Measurements from ENCODE around the gene LTK. TPM values are rescaled to one million over a fixed set of nuclear protein-coding genes. Genes with fewer than 3 reads are reported as not detected.

The LTK gene
- total RNA-seq, 4 donors from 2014 or later = 0.16 to 0.54 (median 0.19) TPM; not detected in 1

DNA sequence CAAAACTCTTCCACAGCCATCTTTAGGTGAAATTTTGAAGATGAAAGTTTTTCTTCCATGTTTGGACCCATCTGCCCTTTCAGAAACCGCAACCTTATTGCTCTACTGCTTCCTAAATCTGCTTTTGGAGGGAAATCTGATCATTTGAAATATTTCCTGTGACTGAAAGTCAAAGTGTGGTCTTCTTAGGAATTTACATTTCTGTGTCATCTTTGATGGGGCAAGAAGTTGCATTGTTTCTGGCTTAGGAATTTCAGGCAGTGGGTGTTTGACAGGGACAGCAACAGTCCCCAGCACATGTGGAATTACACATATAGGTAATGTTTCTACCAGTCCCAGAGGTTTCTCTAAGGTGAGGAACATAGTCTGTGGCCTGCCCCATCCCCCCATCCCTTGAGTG is 40.1 kb upstream of the LTK start:
- no peaks in the 10 kb centered on the region for H3K36me3 ChIP-seq
- peaks cover 2% of the 10 kb centered on the region for H3K27me3 ChIP-seq
- WGBS, 2 donors (ENCODE audit: low coverage in 1 of 2) = 57 to 100% methylated on average over 1 of the region's 1 CpG
- no peak overlapping the region for H3K4me3 ChIP-seq
- no peak overlapping the region for H3K27ac ChIP-seq
- ATAC-seq = no peak
- no peak for TF ChIP-seq POLR2AphosphoS5 (IDR thresholded peaks at IDR 0.05)
- TF ChIP-seq EP300 (IDR thresholded peaks at IDR 0.05) = no peak
- TF ChIP-seq, protein P1, sequence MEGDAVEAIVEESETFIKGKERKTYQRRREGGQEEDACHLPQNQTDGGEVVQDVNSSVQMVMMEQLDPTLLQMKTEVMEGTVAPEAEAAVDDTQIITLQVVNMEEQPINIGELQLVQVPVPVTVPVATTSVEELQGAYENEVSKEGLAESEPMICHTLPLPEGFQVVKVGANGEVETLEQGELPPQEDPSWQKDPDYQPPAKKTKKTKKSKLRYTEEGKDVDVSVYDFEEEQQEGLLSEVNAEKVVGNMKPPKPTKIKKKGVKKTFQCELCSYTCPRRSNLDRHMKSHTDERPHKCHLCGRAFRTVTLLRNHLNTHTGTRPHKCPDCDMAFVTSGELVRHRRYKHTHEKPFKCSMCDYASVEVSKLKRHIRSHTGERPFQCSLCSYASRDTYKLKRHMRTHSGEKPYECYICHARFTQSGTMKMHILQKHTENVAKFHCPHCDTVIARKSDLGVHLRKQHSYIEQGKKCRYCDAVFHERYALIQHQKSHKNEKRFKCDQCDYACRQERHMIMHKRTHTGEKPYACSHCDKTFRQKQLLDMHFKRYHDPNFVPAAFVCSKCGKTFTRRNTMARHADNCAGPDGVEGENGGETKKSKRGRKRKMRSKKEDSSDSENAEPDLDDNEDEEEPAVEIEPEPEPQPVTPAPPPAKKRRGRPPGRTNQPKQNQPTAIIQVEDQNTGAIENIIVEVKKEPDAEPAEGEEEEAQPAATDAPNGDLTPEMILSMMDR (IDR thresholded peaks at IDR 0.05) = no peak
- TF ChIP-seq POLR2A (IDR thresholded peaks at IDR 0.05) = no peak
- H3K9me3 ChIP-seq = no peaks in the 10 kb centered on the region
- H3K4me1 ChIP-seq = peaks cover 0 to 11% (median 10%) of the 10 kb centered on the region in 3 donors

DNA sequence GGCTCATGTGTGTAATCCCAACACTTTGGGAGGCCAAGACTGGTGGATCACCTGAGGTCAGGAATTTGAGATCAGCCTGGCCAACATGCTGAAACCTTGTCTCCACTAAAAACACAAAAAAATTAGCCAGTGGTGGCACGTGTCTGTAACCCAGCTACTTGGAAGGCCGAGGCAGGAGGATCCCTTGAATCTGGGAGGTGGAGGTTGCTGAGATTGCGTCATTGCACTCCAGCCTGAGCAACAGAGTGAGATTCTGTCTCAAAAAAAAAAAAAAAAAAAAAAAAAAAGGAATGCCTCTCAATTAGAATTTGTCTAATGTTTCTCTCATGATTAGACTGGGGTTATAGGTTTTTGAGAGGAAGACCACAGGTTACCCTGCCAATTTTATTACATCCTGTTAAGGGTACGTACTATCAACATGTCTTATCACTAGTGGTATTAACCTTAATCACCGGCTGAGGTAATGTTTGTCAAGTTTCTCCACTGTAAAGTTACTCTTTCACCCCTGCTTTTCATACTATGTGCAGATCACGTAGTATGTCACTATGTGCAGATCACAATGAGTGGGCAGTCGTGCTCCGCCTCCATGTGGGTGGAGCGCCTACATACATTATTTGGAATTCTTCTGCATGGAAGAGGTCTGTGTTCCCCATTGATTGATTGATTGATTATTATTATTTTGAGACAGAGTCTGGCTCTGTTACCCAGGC is 36.6 kb upstream of the LTK start:
- 79 to 94% methylated on average over 5 of the region's 9 CpGs for WGBS, 2 donors (ENCODE audit: low coverage in 1 of 2)
- no peak for ATAC-seq
- no peaks in the 10 kb centered on the region for H3K36me3 ChIP-seq
- no peak overlapping the region for H3K4me3 ChIP-seq
- no peaks in the 10 kb centered on the region for H3K9me3 ChIP-seq
- TF ChIP-seq POLR2AphosphoS5 (IDR thresholded peaks at IDR 0.05) = no peak
- no peak for TF ChIP-seq EP300 (IDR thresholded peaks at IDR 0.05)
- no peak for TF ChIP-seq POLR2A (IDR thresholded peaks at IDR 0.05)
- peaks cover 6% of the 10 kb centered on the region for H3K27me3 ChIP-seq
- no peak overlapping the region for H3K27ac ChIP-seq
- no peaks in the 10 kb centered on the region for H3K4me1 ChIP-seq

DNA sequence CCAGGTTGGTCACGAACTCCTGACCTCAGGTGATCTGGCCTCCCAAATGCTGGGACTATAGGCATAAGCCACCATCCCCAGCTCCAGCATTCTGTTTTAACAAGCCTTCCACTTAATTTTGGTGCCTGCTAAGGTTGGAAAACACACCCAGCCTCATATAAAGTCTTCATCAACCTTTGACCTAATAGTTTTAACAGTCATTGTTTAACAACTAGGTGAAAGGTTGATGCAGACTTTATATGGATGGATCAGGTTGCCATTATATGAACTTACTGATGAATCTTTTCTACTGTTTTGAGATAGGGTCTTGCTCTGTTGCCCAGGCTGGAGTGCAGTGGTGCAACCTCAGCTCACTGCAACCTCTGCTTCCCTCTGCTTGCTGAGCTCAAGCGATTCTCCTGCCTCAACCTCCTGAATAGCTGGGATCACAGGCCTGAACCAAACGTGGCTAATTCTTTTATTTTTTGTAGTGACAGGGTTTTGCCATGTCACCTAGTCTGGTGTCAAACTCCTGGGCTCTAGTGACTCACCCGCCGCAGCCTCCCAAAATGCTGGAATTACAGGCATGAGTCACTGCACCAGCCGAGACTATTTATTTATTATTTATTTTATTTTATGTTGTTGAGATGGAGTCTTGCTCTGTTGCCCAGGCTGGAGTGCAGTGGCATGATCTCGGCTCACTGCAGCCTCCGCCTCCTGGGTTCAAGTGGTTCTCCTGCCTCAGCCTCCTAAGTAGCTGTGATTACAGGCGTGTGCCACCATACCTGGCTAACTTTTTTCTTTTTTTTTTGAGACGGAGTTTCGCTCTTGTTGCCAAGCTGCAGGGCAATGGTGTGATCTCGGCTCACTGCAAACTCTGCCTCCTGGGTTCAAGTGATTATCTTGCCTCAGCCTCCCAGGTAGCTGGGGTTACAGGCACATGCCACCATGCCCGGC is 33.5 kb upstream of the LTK start:
- Histone ChIP-seq H3K27me3 (peaks cover 6% of the 10 kb centered on the region), H3K9me3 (no peaks in the 10 kb centered on the region), H3K4me1 (peaks cover 0 to 21% (median 5%) of the 10 kb centered on the region in 3 donors), H3K27ac (no peak overlapping the region), H3K36me3 (no peaks in the 10 kb centered on the region), H3K4me3 (no peak overlapping the region)
- ATAC-seq = no peak
- 78 to 81% methylated on average over 8 to 12 of the region's 13 CpGs for WGBS, 2 donors (ENCODE audit: low coverage in 1 of 2)
- TF ChIP-seq, protein P1 (IDR thresholded peaks at IDR 0.05) = no peak
- TF ChIP-seq EP300 (IDR thresholded peaks at IDR 0.05) = no peak
- TF ChIP-seq POLR2A (IDR thresholded peaks at IDR 0.05) = no peak
- no peak for TF ChIP-seq POLR2AphosphoS5 (IDR thresholded peaks at IDR 0.05)

DNA sequence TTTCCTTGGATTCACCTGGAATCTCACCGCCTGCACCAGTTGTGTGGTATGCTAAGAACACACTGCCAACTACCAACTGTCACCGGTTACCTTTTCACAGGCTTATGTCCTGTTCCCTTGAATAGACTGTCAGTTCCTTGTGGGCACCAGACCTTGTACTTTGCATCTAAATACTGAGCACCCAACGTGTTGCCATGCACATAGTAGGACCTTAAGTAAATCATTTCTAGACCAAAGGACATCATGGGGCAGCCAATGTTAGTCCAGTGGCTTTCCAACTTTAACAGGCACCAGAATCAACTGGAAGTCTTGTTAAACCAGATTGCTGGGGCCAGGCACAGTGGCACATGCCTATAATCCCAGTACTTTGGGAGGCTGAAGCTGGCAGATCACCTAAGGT is 31.6 kb upstream of the LTK start:
- Histone ChIP-seq H3K4me1 (peaks cover 0 to 21% (median 5%) of the 10 kb centered on the region in 3 donors), H3K27ac (no peak overlapping the region), H3K36me3 (no peaks in the 10 kb centered on the region), H3K27me3 (peaks cover 6% of the 10 kb centered on the region), H3K4me3 (no peak overlapping the region), H3K9me3 (no peaks in the 10 kb centered on the region)
- no peak for ATAC-seq
- TF ChIP-seq, protein P1 (IDR thresholded peaks at IDR 0.05) = no peak
- TF ChIP-seq POLR2AphosphoS5 (IDR thresholded peaks at IDR 0.05) = no peak
- 92% methylated on average over 2 of the region's 3 CpGs; no CpG with 5 or more reads in 1 of the 2 donors for WGBS, 2 donors (ENCODE audit: low coverage in 1 of 2)

DNA sequence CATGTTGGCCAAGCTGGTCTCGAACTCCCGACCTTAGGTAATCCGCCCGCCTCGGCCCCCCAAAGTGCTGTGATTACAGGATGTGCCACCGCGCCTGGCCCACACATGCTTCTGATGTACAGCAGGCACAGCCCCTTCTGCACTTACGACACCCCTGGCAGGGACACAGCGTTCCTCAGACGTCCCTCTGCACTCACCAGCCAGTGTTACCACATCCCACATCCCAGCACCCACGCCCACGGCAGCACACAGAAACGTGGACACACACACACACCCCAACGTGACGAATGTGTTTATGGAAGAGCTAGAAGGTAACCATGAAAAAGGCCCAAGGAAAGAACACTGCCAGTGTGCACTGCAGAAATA is 31.0 kb upstream of the LTK start:
- Histone ChIP-seq H3K4me1 (peaks cover 0 to 21% (median 5%) of the 10 kb centered on the region in 3 donors), H3K36me3 (no peaks in the 10 kb centered on the region), H3K9me3 (no peaks in the 10 kb centered on the region), H3K4me3 (peak overlapping the region; percentile 85 to 88), H3K27me3 (peaks cover 6% of the 10 kb centered on the region), H3K27ac (peak overlapping the region in 3 of 4 donors; percentile 80 to 84 (median 82))
- TF ChIP-seq POLR2A (IDR thresholded peaks at IDR 0.05) = no peak
- TF ChIP-seq, protein P1 (IDR thresholded peaks at IDR 0.05) = no peak
- no peak for TF ChIP-seq EP300 (IDR thresholded peaks at IDR 0.05)
- TF ChIP-seq POLR2AphosphoS5 (IDR thresholded peaks at IDR 0.05) = no peak
- ATAC-seq = peak; percentile 53
- WGBS, 2 donors (ENCODE audit: low coverage in 1 of 2) = 49% methylated on average over 7 of the region's 15 CpGs; no CpG with 5 or more reads in 1 of the 2 donors

Measured in gastroesophageal sphincter (tissue), 4 donors.